GM12878 (cell line): ENCODE results near the gene DUSP11. TPM values are rescaled to one million over a fixed set of nuclear protein-coding genes. Genes with fewer than 3 reads are reported as not detected.

Experiments
- ATAC-seq: fragments of 200-7000 bp; cut with Tn5 transposase; 3 replicates; pipeline ENCODE4 v1.9.1; 2020; ENCODE audit warnings: mild to moderate bottlenecking, moderate library complexity
- BruUV-seq: library from RNA; stranded (reverse); fragments of 400-500 nt; replicated peaks from 2 replicates; lab custom pipeline; 2021; lab: Mats Ljungman, UMichigan
- CTCF ChIA-PET: fragments of 300-600 bp; sonication (Branson Sonifier 250); formaldehyde crosslinking; extraction: SDS; loops from one replicate; lab custom pipeline; 2021; ENCODE audit warnings: inconsistent platforms; lab: Yijun Ruan, JAX
- POLR2A ChIA-PET: fragments of 350-600 bp; formaldehyde crosslinking; extraction: SDS; loops from one replicate; lab custom pipeline; 2021; ENCODE audit warnings: inconsistent platforms; lab: Charles Lee
- RAD21 ChIA-PET: fragments of 300-600 bp; sonication (Branson Sonifier 250); formaldehyde crosslinking; loops from one replicate; lab custom pipeline; 2023; ENCODE audit warnings: antibody characterized with exemption; ENCODE audit not compliant: unreplicated experiment; lab: Charles Lee
- SMC1A ChIA-PET: fragments of 300-600 bp; sonication (Branson Sonifier 250); formaldehyde crosslinking; loops from one replicate; lab custom pipeline; 2023; ENCODE audit not compliant: unreplicated experiment, uncharacterized antibody; lab: Charles Lee
- DNase-seq: peaks from one replicate; pipeline ENCODE4 v3.0.0-alpha.2; 2011; ENCODE audit warnings: low read depth, low spot score
- FAIRE-seq: peaks from 3 replicates; lab custom pipeline; 2011; peaks lifted over from hg19 to GRCh38; lab: Jason Lieb, UNC
- H2AFZ ChIP-seq: 2 replicates; pipeline ENCODE4 v1.6.0; 2011; ENCODE audit warnings: low read depth, low read length, control low read depth; ENCODE audit not compliant: control insufficient read depth
- H3K27ac ChIP-seq: 2 replicates; pipeline ENCODE4 v1.5.1; 2011; ENCODE audit warnings: control low read depth; ENCODE audit not compliant: control insufficient read depth, insufficient read depth
- H3K27me3 ChIP-seq, 2 experiments: replicated peaks in 1 of 2; 2 replicates each; pipeline versions ENCODE4 v1.6.0 to v1.6.1; 2011; ENCODE audit warnings: low read length in 1 of 2; ENCODE audit not compliant: control insufficient read depth in 2 of 2, insufficient read depth in 2 of 2
- H3K36me3 ChIP-seq, 2 experiments: 2 replicates each; pipeline ENCODE4 v1.5.1; 2011; ENCODE audit warnings: low read length in 1 of 2; ENCODE audit not compliant: control insufficient read depth in 2 of 2, insufficient read depth in 2 of 2
- H3K4me1 ChIP-seq: 2 replicates; pipeline ENCODE4 v1.6.1; 2011; ENCODE audit warnings: mild to moderate bottlenecking, low read length, moderate library complexity, mixed read lengths; ENCODE audit not compliant: control insufficient read depth, insufficient read depth
- H3K4me2 ChIP-seq: 2 replicates; pipeline ENCODE4 v1.6.0; 2011; ENCODE audit warnings: control low read depth; ENCODE audit not compliant: control insufficient read depth, insufficient read depth
- H3K4me3 ChIP-seq: fragments of 200-600 bp; sonication (generic); 2 replicates; pipeline ENCODE4 v1.5.1; 2016
- H3K79me2 ChIP-seq: 2 replicates; pipeline ENCODE4 v1.6.0; 2011; ENCODE audit warnings: low read length; ENCODE audit not compliant: control insufficient read depth, insufficient read depth
- H3K9ac ChIP-seq: 2 replicates; pipeline ENCODE4 v1.8.0; 2011; ENCODE audit warnings: low read length, control low read depth, mixed read lengths; ENCODE audit not compliant: control insufficient read depth, insufficient read depth
- H3K9me3 ChIP-seq: replicated peaks from 3 replicates; pipeline ENCODE4 v1.5.1; 2011; ENCODE audit warnings: mild to moderate bottlenecking, low read length; ENCODE audit not compliant: control insufficient read depth, insufficient read depth
- H4K20me1 ChIP-seq: 2 replicates; pipeline ENCODE4 v1.6.0; 2011; ENCODE audit not compliant: control insufficient read depth, insufficient read depth
- ATF2 ChIP-seq: IDR thresholded peaks from 2 replicates; pipeline ENCODE4 v1.6.1; 2012; ENCODE audit warnings: low read length, inconsistent platforms
- CTCF ChIP-seq, 3 experiments: IDR thresholded peaks in 2 of 3; conservative IDR thresholded peaks in 1 of 3; 2 replicates each; pipeline ENCODE4 v1.5.1; 2011; ENCODE audit warnings: low read depth in 3 of 3, low read length in 3 of 3, mild to moderate bottlenecking in 3 of 3, control low read depth in 2 of 3, moderate library complexity in 2 of 3, inconsistent platforms in 1 of 3, mixed read lengths in 1 of 3; ENCODE audit not compliant: control insufficient read depth in 2 of 3, insufficient read depth in 1 of 3; ENCODE audit errors: extremely low read depth in 1 of 3
- E2F4 ChIP-seq: IDR thresholded peaks from 2 replicates; pipeline ENCODE4 v1.6.1; 2012; ENCODE audit warnings: low read depth, low read length, improper control_type of control experiment
- HSF1 ChIP-seq: fragments of 150-350 bp; IDR thresholded peaks from 2 replicates; pipeline ENCODE4 v1.6.1; 2014; ENCODE audit warnings: mild to moderate bottlenecking, low read depth, low read length
- NR2F1 ChIP-seq: fragments of 450-650 bp; conservative IDR thresholded peaks from 2 replicates; pipeline ENCODE4 v1.6.1; 2017; ENCODE audit warnings: mild to moderate bottlenecking
- RAD21 ChIP-seq: IDR thresholded peaks from 2 replicates; pipeline ENCODE4 v1.6.1; 2011; ENCODE audit warnings: mild to moderate bottlenecking, low read depth, low read length, moderate library complexity; ENCODE audit not compliant: insufficient read depth
- RELB ChIP-seq: fragments of 450-650 bp; IDR thresholded peaks from 2 replicates; pipeline ENCODE4 v1.6.1; 2017; ENCODE audit warnings: low read depth, mild to moderate bottlenecking, moderate library complexity
- USF2 ChIP-seq: IDR thresholded peaks from 2 replicates; pipeline ENCODE4 v1.6.1; 2011; ENCODE audit warnings: low read depth, low read length, improper control_type of control experiment, borderline replicate concordance
- WGBS: methylation state at CpG from one replicate; pipeline ENCODE4 v1.1.6; 2016; ENCODE audit warnings: low lambda C conversion rate; ENCODE audit not compliant: insufficient replicate concordance, insufficient coverage; ENCODE audit errors: missing lambda C conversion rate; 5-methylcytosine and 5-hydroxymethylcytosine counted together
- in situ Hi-C: fragments of 300-500 bp; cut with MboI; formaldehyde crosslinking; loops from 9 replicates; pipeline ENCODE4 v1.14.3; 2018; ENCODE audit warnings: mixed read lengths
- intact Hi-C: fragments of 100-400 bp; cut with micrococcal nuclease; formaldehyde crosslinking; loops from one replicate; pipeline ENCODE4 v1.14.2; 2022; ENCODE audit not compliant: unreplicated experiment
- polyA plus RNA-seq, 11 experiments: library from polyadenylated mRNA; depleted of rRNA in 4 of 11; unstranded in 6 of 11; stranded (reverse) in 5 of 11; fragments of >200 nt; fragmentation: Nextera tagmentation in 4 of 11; fragmentation: Illumina TruSeq in 1 of 11; extraction: Ambion mirVana in 4 of 11; extraction: Trizol in 1 of 11; gene quantifications; 1 replicate in 1 of 11; 2 replicates in 10 of 11; pipeline versions ENCODE4 v1.2.1 to v1.2.3, GENCODE V29; 2011 to 2016; ENCODE audit warnings: inconsistent platforms in 2 of 11, missing spikeins in 2 of 11, low read depth in 1 of 11
- total RNA-seq, 4 experiments: library from RNA; depleted of rRNA in 3 of 4; stranded (reverse); fragments of >200 nt in 3 of 4; fragmentation: Illumina TruSeq in 1 of 4; extraction: Trizol in 1 of 4; gene quantifications; 2 replicates each; pipeline versions ENCODE4 v1.2.1 to v1.2.3, GENCODE V29; 2013 to 2021

DUSP11 gene
- total and polyA plus RNA-seq, 10 of the 15 experiments (the other 5 are each of a cell fraction or from before 2014, with no cell fraction given), result 26.4 to 78.4 (median 47.9) TPM

GRCh38 chr2:73827018-73827417 lies 47.1 kb upstream of the DUSP11 start:
- DNase-seq, result no peak
- no peaks in the 10 kb centered on the region for H3K27me3 ChIP-seq
- no peak overlapping the region for H3K4me3 ChIP-seq
- no peak for ATAC-seq
- intact Hi-C loops (loop anchor here (10.0 kb wide), 5 partner anchors 142 to 508 kb away; partner anchors contain the start of gene TET3), in situ Hi-C loops (loop anchor here (10.0 kb wide), 1 partner anchor 568 kb away; no protein-coding TSS in a partner anchor)
- ChIA-PET SMC1A (interaction anchor here (0.7 to 7.3 kb wide), 33 partner anchors 12 to 508 kb away, joined by 3 to 53 read pairs (median 4); no protein-coding TSS in a partner anchor), CTCF (interaction anchor here (0.6 to 8.9 kb wide), 53 partner anchors 10 to 565 kb away, joined by 3 to 191 read pairs (median 5); partner anchors contain the start of genes ACTG2, BOLA3, MOB1A and TPRKB), RAD21 (interaction anchor here (0.8 to 8.4 kb wide), 22 partner anchors 11 to 508 kb away, joined by 3 to 96 read pairs (median 4); partner anchors contain the start of gene BOLA3), POLR2A (interaction anchor here (0.7 to 1.3 kb wide), 5 partner anchors 100 to 295 kb away, joined by 3 to 4 read pairs (median 3); partner anchors contain the start of gene DGUOK)
- H3K4me1 ChIP-seq, result peaks cover 12% of the 10 kb centered on the region
- no peak for TF ChIP-seq HSF1
- TF ChIP-seq RAD21, result peak; percentile 44
- TF ChIP-seq E2F4, result no peak
- TF ChIP-seq USF2, result no peak
- TF ChIP-seq RELB, result no peak
- no peak for TF ChIP-seq ATF2
- TF ChIP-seq CTCF (IDR thresholded peaks at IDR 0.05 in 2 of 3, conservative IDR thresholded peaks at IDR 0.05 in 1 of 3; ENCODE audit: control insufficient read depth in 2 of 3, extremely low read depth in 1 of 3, insufficient read depth in 1 of 3, low read depth in 3 of 3, low read length in 3 of 3), result peak; percentile 26 to 45 (median 33); a peak in 4 of 6 replicates
- no peak for TF ChIP-seq NR2F1
- H4K20me1 ChIP-seq, result no peaks in the 10 kb centered on the region
- H3K4me2 ChIP-seq, result no peak overlapping the region
- BruUV-seq, result no TSS peak
- no peak overlapping the region for H2AFZ ChIP-seq
- H3K9ac ChIP-seq, result no peak overlapping the region
- peaks cover 23% of the 10 kb centered on the region for H3K79me2 ChIP-seq
- H3K9me3 ChIP-seq, result no peaks in the 10 kb centered on the region
- H3K36me3 ChIP-seq, result no peaks in the 10 kb centered on the region
- no peak overlapping the region for H3K27ac ChIP-seq
- no peak for FAIRE-seq
- 17% methylated on average over 2 of the region's 2 CpGs for WGBS
